ENCODE data around the gene FSD1. TPM values are rescaled to one million over a fixed set of nuclear protein-coding genes. Genes with fewer than 3 reads are reported as not detected.
"Not testable (repeated sequence)": the region's sequence is repeated elsewhere in the genome, so short reads cannot be mapped to it uniquely, and the experiment has no call there.

The FSD1 gene
- total RNA-seq, 2 experiments from 2014 or later, result 23.1 to 25.3 TPM

- Mint-ChIP-seq H3K9me3 (ENCODE audit: low read depth) (no peaks in the 10 kb centered on the region), H3K36me3 (ENCODE audit: low read depth) (peaks cover 12% of the 10 kb centered on the region), H3K27me3 (no peaks in the 10 kb centered on the region), H3K4me1 (peaks cover 4% of the 10 kb centered on the region), H3K4me3 (no peak overlapping the region), H3K27ac (no peak overlapping the region)
- POLR2A ChIA-PET, result no interaction called here
- CTCF ChIA-PET, result interaction anchor here (1.1 kb wide), 1 partner anchor 79 kb away, joined by 4 read pairs; no protein-coding TSS in a partner anchor
- no peak for DNase-seq
- no peak for ATAC-seq
- intact Hi-C loops (cut with DNase I, micrococcal nuclease), result loop anchor here in 1 of 2 experiments (10.0 kb wide), 1 partner anchor 1339 kb away; the partner anchor contains the start of genes HSD11B1L and MICOS13
These were observed 41.6 kb downstream of the FSD1 start for GRCh38 chr19:4346020-4346383.

- peaks cover 4% of the 10 kb centered on the region for H3K4me1 Mint-ChIP-seq
- POLR2A ChIA-PET, result no interaction called here
- H3K27me3 Mint-ChIP-seq, result no peaks in the 10 kb centered on the region
- ATAC-seq, result no peak
- no peaks in the 10 kb centered on the region for H3K9me3 Mint-ChIP-seq (ENCODE audit: low read depth)
- peaks cover 12% of the 10 kb centered on the region for H3K36me3 Mint-ChIP-seq (ENCODE audit: low read depth)
- no peak overlapping the region for H3K4me3 Mint-ChIP-seq
- CTCF ChIA-PET, result interaction anchor here (0.8 to 1.0 kb wide), 2 partner anchors 25 to 81 kb away, joined by 3 to 5 read pairs; no protein-coding TSS in a partner anchor
- intact Hi-C loops (cut with DNase I, micrococcal nuclease), result loop anchor here in 1 of 2 experiments (10.0 kb wide), 1 partner anchor 1337 kb away; the partner anchor contains the start of genes HSD11B1L and MICOS13
- no peak overlapping the region for H3K27ac Mint-ChIP-seq
- no peak for DNase-seq
These were observed 43.1 kb downstream of the FSD1 start for GRCh38 chr19:4347521-4347920.

GRCh38 chr19:4349225-4349624 lies 44.8 kb downstream of the FSD1 start:
- CTCF ChIA-PET, result interaction anchor here (0.7 kb wide), 1 partner anchor 73 kb away, joined by 3 read pairs; no protein-coding TSS in a partner anchor
- H3K4me1 Mint-ChIP-seq; H3K27me3 Mint-ChIP-seq; H3K9me3 Mint-ChIP-seq (ENCODE audit: low read depth); POLR2A ChIA-PET; DNase-seq; H3K4me3 Mint-ChIP-seq; ATAC-seq; H3K27ac Mint-ChIP-seq: not testable (repeated sequence)
- intact Hi-C loops (cut with DNase I, micrococcal nuclease), result loop anchor here in 1 of 2 experiments (10.0 kb wide), 1 partner anchor 1336 kb away; the partner anchor contains the start of genes HSD11B1L and MICOS13
- peaks cover 14% of the 10 kb centered on the region for H3K36me3 Mint-ChIP-seq (ENCODE audit: low read depth)

GRCh38 chr19:4350111-4350510 lies 45.7 kb downstream of the FSD1 start:
- Mint-ChIP-seq H3K27ac (no peak overlapping the region), H3K36me3 (ENCODE audit: low read depth) (peaks cover 14% of the 10 kb centered on the region), H3K9me3 (ENCODE audit: low read depth) (no peaks in the 10 kb centered on the region), H3K4me1 (peaks cover 2% of the 10 kb centered on the region), H3K27me3 (no peaks in the 10 kb centered on the region), H3K4me3 (no peak overlapping the region)
- ChIA-PET CTCF (interaction anchor here (0.6 kb wide), 1 partner anchor 82 kb away, joined by 3 read pairs; no protein-coding TSS in a partner anchor), POLR2A (no interaction called here)
- intact Hi-C loops (cut with DNase I, micrococcal nuclease), result no loop called here
- no peak for ATAC-seq
- DNase-seq, result no peak

GRCh38 chr19:4350726-4351125 lies 46.3 kb downstream of the FSD1 start:
- CTCF ChIA-PET, result interaction anchor here (3.1 kb wide), 1 partner anchor 8 kb away, joined by 37 read pairs; the partner anchor contains the start of gene MPND
- POLR2A ChIA-PET, result no interaction called here
- no peak overlapping the region for H3K27ac Mint-ChIP-seq
- no peaks in the 10 kb centered on the region for H3K27me3 Mint-ChIP-seq
- no peak overlapping the region for H3K4me3 Mint-ChIP-seq
- H3K36me3 Mint-ChIP-seq (ENCODE audit: low read depth), result peaks cover 12% of the 10 kb centered on the region
- no peak for DNase-seq
- ATAC-seq, result no peak
- no peaks in the 10 kb centered on the region for H3K9me3 Mint-ChIP-seq (ENCODE audit: low read depth)
- H3K4me1 Mint-ChIP-seq, result peaks cover 2% of the 10 kb centered on the region
- intact Hi-C loops (cut with DNase I, micrococcal nuclease), result no loop called here

- ChIA-PET CTCF (interaction anchor here (0.5 to 3.1 kb wide), 21 partner anchors 10 to 174 kb away, joined by 3 to 52 read pairs (median 4); partner anchors contain the start of genes MPND and YJU2), POLR2A (interaction anchor here (1.2 to 1.9 kb wide), 3 partner anchors 9 to 86 kb away, joined by 4 to 11 read pairs (median 7); partner anchors contain the start of gene MPND)
- Mint-ChIP-seq H3K4me3 (no peak overlapping the region), H3K27ac (no peak overlapping the region), H3K27me3 (no peaks in the 10 kb centered on the region), H3K9me3 (ENCODE audit: low read depth) (no peaks in the 10 kb centered on the region), H3K4me1 (no peaks in the 10 kb centered on the region), H3K36me3 (ENCODE audit: low read depth) (peaks cover 3% of the 10 kb centered on the region)
- intact Hi-C loops (cut with DNase I, micrococcal nuclease), result loop anchor here (1.0 kb wide), 1 partner anchor 85 kb away; no protein-coding TSS in a partner anchor
- ATAC-seq (peak; percentile 72), DNase-seq (peak; percentile 74)
These were observed 48.3 kb downstream of the FSD1 start for GRCh38 chr19:4352701-4353121.

GRCh38 chr19:4354282-4354681 lies 49.9 kb downstream of the FSD1 start:
- H3K27ac Mint-ChIP-seq, result no peak overlapping the region
- ATAC-seq (no peak), DNase-seq (no peak)
- H3K4me3 Mint-ChIP-seq, result no peak overlapping the region
- ChIA-PET CTCF (interaction anchor here (2.1 kb wide), 1 partner anchor 22 kb away, joined by 8 read pairs; no protein-coding TSS in a partner anchor), POLR2A (no interaction called here)
- no peaks in the 10 kb centered on the region for H3K27me3 Mint-ChIP-seq
- H3K9me3 Mint-ChIP-seq (ENCODE audit: low read depth), result no peaks in the 10 kb centered on the region
- H3K36me3 Mint-ChIP-seq (ENCODE audit: low read depth), result peaks cover 3% of the 10 kb centered on the region
- no peaks in the 10 kb centered on the region for H3K4me1 Mint-ChIP-seq
- intact Hi-C loops (cut with DNase I, micrococcal nuclease), result no loop called here

- peaks cover 4% of the 10 kb centered on the region for H3K36me3 Mint-ChIP-seq (ENCODE audit: low read depth)
- H3K27me3 Mint-ChIP-seq, result no peaks in the 10 kb centered on the region
- ATAC-seq (no peak), DNase-seq (no peak)
- no peaks in the 10 kb centered on the region for H3K4me1 Mint-ChIP-seq
- H3K4me3 Mint-ChIP-seq, result no peak overlapping the region
- no peaks in the 10 kb centered on the region for H3K9me3 Mint-ChIP-seq (ENCODE audit: low read depth)
- ChIA-PET CTCF (no interaction called here), POLR2A (no interaction called here)
- intact Hi-C loops (cut with DNase I, micrococcal nuclease), result no loop called here
- no peak overlapping the region for H3K27ac Mint-ChIP-seq
These were observed 50.5 kb downstream of the FSD1 start for GRCh38 chr19:4354897-4355296.

GRCh38 chr19:4357095-4357797 lies 52.8 kb downstream of the FSD1 start:
- DNase-seq (no peak), ATAC-seq (no peak)
- Mint-ChIP-seq H3K27me3 (no peaks in the 10 kb centered on the region), H3K4me3 (no peak overlapping the region), H3K27ac (no peak overlapping the region), H3K9me3 (ENCODE audit: low read depth) (no peaks in the 10 kb centered on the region), H3K36me3 (ENCODE audit: low read depth) (peaks cover 14% of the 10 kb centered on the region), H3K4me1 (no peaks in the 10 kb centered on the region)
- intact Hi-C loops (cut with DNase I, micrococcal nuclease), result no loop called here
- ChIA-PET CTCF (no interaction called here), POLR2A (interaction anchor here (1.4 kb wide), 1 partner anchor 13 kb away, joined by 4 read pairs; no protein-coding TSS in a partner anchor)

- CTCF ChIA-PET, result no interaction called here
These were observed 53.5 kb downstream of the FSD1 start for GRCh38 chr19:4357921-4358326.

GRCh38 chr19:4358709-4359626 lies 54.6 kb downstream of the FSD1 start:
- Mint-ChIP-seq H3K27ac (no peak overlapping the region), H3K4me3 (no peak overlapping the region), H3K9me3 (ENCODE audit: low read depth) (no peaks in the 10 kb centered on the region), H3K27me3 (no peaks in the 10 kb centered on the region), H3K4me1 (no peaks in the 10 kb centered on the region), H3K36me3 (ENCODE audit: low read depth) (peaks cover 16% of the 10 kb centered on the region)
- POLR2A ChIA-PET, result interaction anchor here (1.4 kb wide), 1 partner anchor 11 kb away, joined by 4 read pairs; no protein-coding TSS in a partner anchor
- ATAC-seq (no peak), DNase-seq (no peak)
- intact Hi-C loops (cut with DNase I, micrococcal nuclease), result no loop called here
- CTCF ChIA-PET, result interaction anchor here (0.7 kb wide), 1 partner anchor 92 kb away, joined by 3 read pairs; no protein-coding TSS in a partner anchor

More at GRCh38 chr19:4357921-4358326, 53.5 kb downstream of the FSD1 start:
- intact Hi-C loops (cut with DNase I, micrococcal nuclease), result no loop called here
- Mint-ChIP-seq H3K27me3 (no peaks in the 10 kb centered on the region), H3K4me3 (no peak overlapping the region), H3K36me3 (ENCODE audit: low read depth) (peaks cover 12% of the 10 kb centered on the region), H3K4me1 (no peaks in the 10 kb centered on the region), H3K9me3 (ENCODE audit: low read depth) (no peaks in the 10 kb centered on the region), H3K27ac (no peak overlapping the region)
- POLR2A ChIA-PET, result interaction anchor here (1.4 kb wide), 1 partner anchor 12 kb away, joined by 4 read pairs; no protein-coding TSS in a partner anchor
- no peak for ATAC-seq
- DNase-seq, result no peak

All from activated CD4-positive, alpha-beta T cell treated with anti-CD3 and anti-CD28 coated beads for 36 hours (primary cell).